GM10248 (cell line): ENCODE measurements around the gene TEX36.
"Not testable (repeated sequence)": the region's sequence is repeated elsewhere in the genome, so short reads cannot be mapped to it uniquely, and the experiment has no call there.

Experiments used
- CTCF ChIA-PET: fragments of 300-600 bp; sonication (Branson Sonifier 250); formaldehyde crosslinking; extraction: SDS; loops from one replicate; lab custom pipeline; 2021; ENCODE audit warnings: antibody characterized with exemption; lab: Yijun Ruan, JAX
- POLR2A ChIA-PET: fragments of 350-650 bp; sonication (Branson Sonifier 250); formaldehyde crosslinking; extraction: SDS; loops from one replicate; lab custom pipeline; 2020; ENCODE audit warnings: antibody characterized with exemption; lab: Yijun Ruan, JAX
- DNase-seq: peaks from one replicate; pipeline ENCODE4 v3.0.0; 2012; ENCODE audit errors: extremely low spot score
- CTCF ChIP-seq: IDR thresholded peaks from 2 replicates; pipeline ENCODE4 v1.5.1; 2012; ENCODE audit warnings: mild to moderate bottlenecking, low read depth; ENCODE audit errors: extremely low read depth, missing control alignments, control extremely low read depth

Gene TEX36

GRCh38 chr10:125700355-125700911 lies 17.5 kb upstream of the TEX36 start:
- ChIA-PET POLR2A (no interaction called here), CTCF (interaction anchor here (1.5 kb wide), 1 partner anchor 13 kb away, joined by 3 read pairs; no protein-coding TSS in a partner anchor)
- no peak for DNase-seq

GRCh38 chr10:125699562-125700143 lies 16.7 kb upstream of the TEX36 start:
- CTCF ChIA-PET, result no interaction called here
- POLR2A ChIA-PET, result no interaction called here
- no peak for TF ChIP-seq CTCF
- DNase-seq, result no peak

More at GRCh38 chr10:125700355-125700911, 17.5 kb upstream of the TEX36 start:
- no peak for TF ChIP-seq CTCF

- no peak for TF ChIP-seq CTCF
- DNase-seq, result no peak
- ChIA-PET CTCF (interaction anchor here (1.2 kb wide), 1 partner anchor 110 kb away, joined by 3 read pairs; no protein-coding TSS in a partner anchor), POLR2A (no interaction called here)
These were observed 15.6 kb upstream of the TEX36 start for GRCh38 chr10:125698481-125698998.

GRCh38 chr10:125696884-125697283 lies 13.9 kb upstream of the TEX36 start:
- DNase-seq, CTCF ChIA-PET, POLR2A ChIA-PET: not testable (repeated sequence)

GRCh38 chr10:125694883-125695282 lies 11.9 kb upstream of the TEX36 start:
- DNase-seq, result no peak
- ChIA-PET POLR2A (no interaction called here), CTCF (no interaction called here)
- TF ChIP-seq CTCF, result no peak

GRCh38 chr10:125693524-125693847 lies 10.5 kb upstream of the TEX36 start:
- ChIA-PET POLR2A (no interaction called here), CTCF (no interaction called here)
- no peak for DNase-seq

More at GRCh38 chr10:125693524-125693847, 10.5 kb upstream of the TEX36 start:
- TF ChIP-seq CTCF, result no peak
